Hepatocyte (in vitro differentiated cells): ENCODE measurements around the gene ASIC1. TPM values are rescaled to one million over a fixed set of nuclear protein-coding genes. Genes with fewer than 3 reads are reported as not detected.

Source experiments
- DNase-seq: peaks from one replicate; pipeline ENCODE4 v3.0.0-alpha.2; 2016; ENCODE audit warnings: low spot score
- H2AFZ ChIP-seq: fragments of 200-600 bp; sonication (generic); 2 replicates; pipeline ENCODE4 v1.6.0; 2016; ENCODE audit warnings: antibody characterized with exemption, mild to moderate bottlenecking
- H3K27ac ChIP-seq: fragments of 200-600 bp; sonication (generic); 2 replicates; pipeline ENCODE4 v1.5.1; 2016; ENCODE audit warnings: mild to moderate bottlenecking
- H3K27me3 ChIP-seq: fragments of 200-600 bp; sonication (generic); 2 replicates; pipeline ENCODE4 v1.6.1; 2016
- H3K36me3 ChIP-seq: fragments of 200-600 bp; sonication (generic); replicated peaks from 2 replicates; pipeline ENCODE4 v1.5.1; 2016; ENCODE audit warnings: low read depth; ENCODE audit not compliant: insufficient read depth
- H3K4me1 ChIP-seq: fragments of 200-600 bp; sonication (generic); 2 replicates; pipeline ENCODE4 v1.5.1; 2016; ENCODE audit warnings: mild to moderate bottlenecking, moderate library complexity; ENCODE audit not compliant: insufficient read depth
- H3K4me2 ChIP-seq: fragments of 200-600 bp; sonication (generic); 2 replicates; pipeline ENCODE4 v1.6.0; 2016
- H3K4me3 ChIP-seq: fragments of 200-600 bp; sonication (generic); 2 replicates; pipeline ENCODE4 v1.5.1; 2016; ENCODE audit warnings: mild to moderate bottlenecking
- H3K79me2 ChIP-seq: fragments of 200-600 bp; sonication (generic); 2 replicates; pipeline ENCODE4 v1.6.0; 2017; ENCODE audit warnings: mild to moderate bottlenecking
- H3K9me2 ChIP-seq: fragments of 200-600 bp; sonication (generic); replicated peaks from 2 replicates; pipeline ENCODE4 v1.6.0; 2017; ENCODE audit warnings: mild to moderate bottlenecking; ENCODE audit not compliant: insufficient read depth
- H3K9me3 ChIP-seq: fragments of 200-600 bp; sonication (generic); 2 replicates; pipeline ENCODE4 v1.5.1; 2016; ENCODE audit warnings: low read depth, mild to moderate bottlenecking
- H4K20me1 ChIP-seq: fragments of 200-600 bp; sonication (generic); 2 replicates; pipeline ENCODE4 v1.6.0; 2016; ENCODE audit warnings: mild to moderate bottlenecking; ENCODE audit not compliant: insufficient read depth, poor library complexity, severe bottlenecking
- EZH2 ChIP-seq: fragments of 200-600 bp; sonication (generic); IDR thresholded peaks from 2 replicates; pipeline ENCODE4 v1.6.1; 2016; ENCODE audit warnings: antibody characterized with exemption, mild to moderate bottlenecking, borderline replicate concordance
- EZH2phosphoT487 ChIP-seq: fragments of 200-600 bp; sonication (generic); IDR thresholded peaks from one replicate; pipeline ENCODE4 v1.6.1; 2018; ENCODE audit warnings: antibody characterized with exemption, mild to moderate bottlenecking, low read depth, moderate library complexity; ENCODE audit not compliant: unreplicated experiment, severe bottlenecking
- WGBS: methylation state at CpG from one replicate; pipeline ENCODE4 v1.1.6; 2016; ENCODE audit warnings: low lambda C conversion rate; ENCODE audit errors: missing lambda C conversion rate; 5-methylcytosine and 5-hydroxymethylcytosine counted together
- polyA plus RNA-seq: library from polyadenylated mRNA; unstranded; fragments of >200 nt; fragmentation: Nextera tagmentation; extraction: Ambion mirVana; gene quantifications from 2 replicates; pipeline ENCODE4 v1.2.1, GENCODE V29; 2016
- total RNA-seq: library from RNA; depleted of rRNA; stranded (reverse); fragments of >200 nt; gene quantifications from 2 replicates; pipeline ENCODE4 v1.2.3, GENCODE V29; 2014
- TF ChIP-seq, protein P1 (sequence below): fragments of 200-600 bp; sonication (generic); IDR thresholded peaks from 2 replicates; pipeline ENCODE4 v1.5.1; 2016; ENCODE audit warnings: antibody characterized with exemption, mild to moderate bottlenecking; ENCODE audit not compliant: poor library complexity

The ASIC1 gene
- total and polyA plus RNA-seq, 2 experiments from 2014 or later, result 2.4 to 4.6 TPM

- peaks cover 8% of the 10 kb centered on the region for H3K4me1 ChIP-seq
- no peaks in the 10 kb centered on the region for H3K9me2 ChIP-seq
- H2AFZ ChIP-seq, result no peak overlapping the region
- no peak overlapping the region for H3K4me2 ChIP-seq
- H3K4me3 ChIP-seq, result no peak overlapping the region
- no peak for DNase-seq
- TF ChIP-seq, protein P1, sequence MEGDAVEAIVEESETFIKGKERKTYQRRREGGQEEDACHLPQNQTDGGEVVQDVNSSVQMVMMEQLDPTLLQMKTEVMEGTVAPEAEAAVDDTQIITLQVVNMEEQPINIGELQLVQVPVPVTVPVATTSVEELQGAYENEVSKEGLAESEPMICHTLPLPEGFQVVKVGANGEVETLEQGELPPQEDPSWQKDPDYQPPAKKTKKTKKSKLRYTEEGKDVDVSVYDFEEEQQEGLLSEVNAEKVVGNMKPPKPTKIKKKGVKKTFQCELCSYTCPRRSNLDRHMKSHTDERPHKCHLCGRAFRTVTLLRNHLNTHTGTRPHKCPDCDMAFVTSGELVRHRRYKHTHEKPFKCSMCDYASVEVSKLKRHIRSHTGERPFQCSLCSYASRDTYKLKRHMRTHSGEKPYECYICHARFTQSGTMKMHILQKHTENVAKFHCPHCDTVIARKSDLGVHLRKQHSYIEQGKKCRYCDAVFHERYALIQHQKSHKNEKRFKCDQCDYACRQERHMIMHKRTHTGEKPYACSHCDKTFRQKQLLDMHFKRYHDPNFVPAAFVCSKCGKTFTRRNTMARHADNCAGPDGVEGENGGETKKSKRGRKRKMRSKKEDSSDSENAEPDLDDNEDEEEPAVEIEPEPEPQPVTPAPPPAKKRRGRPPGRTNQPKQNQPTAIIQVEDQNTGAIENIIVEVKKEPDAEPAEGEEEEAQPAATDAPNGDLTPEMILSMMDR, result no peak
- no peak overlapping the region for H3K27ac ChIP-seq
- H4K20me1 ChIP-seq, result no peaks in the 10 kb centered on the region
- 90% methylated on average over 4 of the region's 4 CpGs for WGBS
- no peaks in the 10 kb centered on the region for H3K9me3 ChIP-seq
- no peaks in the 10 kb centered on the region for H3K79me2 ChIP-seq
- H3K27me3 ChIP-seq, result no peaks in the 10 kb centered on the region
- no peaks in the 10 kb centered on the region for H3K36me3 ChIP-seq
Observed at GRCh38 chr12:50038336-50038735, 19.1 kb upstream of the ASIC1 start.

GRCh38 chr12:50039151-50039835, 18.1 kb upstream of the ASIC1 start:
- Histone ChIP-seq H3K4me2 (no peak overlapping the region), H3K27me3 (no peaks in the 10 kb centered on the region), H2AFZ (no peak overlapping the region), H3K9me2 (no peaks in the 10 kb centered on the region), H3K79me2 (no peaks in the 10 kb centered on the region), H3K4me1 (peaks cover 8% of the 10 kb centered on the region), H3K9me3 (no peaks in the 10 kb centered on the region), H3K4me3 (no peak overlapping the region), H3K27ac (peak overlapping the region; percentile 21), H3K36me3 (no peaks in the 10 kb centered on the region), H4K20me1 (no peaks in the 10 kb centered on the region)
- whole genome bisulfite sequencing, result 39% methylated on average over 9 of the region's 9 CpGs
- peak; percentile 90 for DNase-seq
- TF ChIP-seq EZH2 (no peak), EZH2phosphoT487 (no peak)
- TF ChIP-seq, protein P1, result peak; percentile 88

GRCh38 chr12:50040657-50041056, 16.7 kb upstream of the ASIC1 start:
- Histone ChIP-seq H3K27ac (no peak overlapping the region), H3K27me3 (no peaks in the 10 kb centered on the region), H3K36me3 (no peaks in the 10 kb centered on the region), H3K9me3 (no peaks in the 10 kb centered on the region), H4K20me1 (no peaks in the 10 kb centered on the region), H2AFZ (no peak overlapping the region), H3K9me2 (no peaks in the 10 kb centered on the region), H3K4me3 (no peak overlapping the region), H3K79me2 (no peaks in the 10 kb centered on the region), H3K4me1 (peaks cover 8% of the 10 kb centered on the region), H3K4me2 (no peak overlapping the region)
- WGBS, result 77% methylated on average over 4 of the region's 4 CpGs
- TF ChIP-seq EZH2phosphoT487 (no peak), EZH2 (no peak)
- TF ChIP-seq, protein P1, result no peak
- DNase-seq, result no peak
